NCI-H82 treated with DMSO at 0.1 percent for 48 hours (cell line): ENCODE results near the gene BEND3.
"Not testable (repeated sequence)": the region's sequence is repeated elsewhere in the genome, so short reads cannot be mapped to it uniquely, and the experiment has no call there.

Experiments used
- DNase-seq: peaks from one replicate; lab custom pipeline; 2025; ENCODE audit not compliant: unreplicated experiment; lab: John Stamatoyannopoulos, UW

BEND3 gene

GRCh38 chr6:107045826-107046675, 69.3 kb downstream of the BEND3 start:
- DNase-seq, result no peak

GRCh38 chr6:107033126-107033525, 82.2 kb downstream of the BEND3 start:
- DNase-seq, result no peak

GRCh38 chr6:107032051-107032450, 83.3 kb downstream of the BEND3 start:
- DNase-seq, result no peak

- DNase-seq, result no peak
These were observed 85.2 kb downstream of the BEND3 start for GRCh38 chr6:107030151-107030550.

- DNase-seq, result no peak
These were observed 88.3 kb downstream of the BEND3 start for GRCh38 chr6:107026965-107027364.

GRCh38 chr6:107021446-107022185, 93.7 kb downstream of the BEND3 start:
- DNase-seq, result no peak

GRCh38 chr6:107020239-107020638, 95.1 kb downstream of the BEND3 start:
- DNase-seq, result no peak

- DNase-seq, result not testable (repeated sequence)
These were observed 95.7 kb downstream of the BEND3 start for GRCh38 chr6:107019628-107020027.

- no peak for DNase-seq
These were observed 96.3 kb downstream of the BEND3 start for GRCh38 chr6:107019047-107019446.
